Liver (tissue), 9 donors: ENCODE measurements around the gene FAM53C. TPM values are rescaled to one million over a fixed set of nuclear protein-coding genes. Genes with fewer than 3 reads are reported as not detected.

Experiments used
- DNase-seq: peaks from one replicate; pipeline ENCODE4 v3.0.0-alpha.2; 2017; ENCODE audit warnings: low spot score
- H3K27ac ChIP-seq, 2 donors: one replicate each; pipeline ENCODE4 v1.7.0; 2013; ENCODE audit warnings: inconsistent platforms in 2 of 2, low read length in 2 of 2, control low read depth in 1 of 2, low read depth in 1 of 2, mild to moderate bottlenecking in 1 of 2
- H3K27me3 ChIP-seq, 4 donors: one replicate each; pipeline versions ENCODE4 v1.6.1 to v1.7.0; 2013; ENCODE audit warnings: low read length in 3 of 4, inconsistent platforms in 1 of 4, mild to moderate bottlenecking in 1 of 4, moderate library complexity in 1 of 4; ENCODE audit not compliant: control insufficient read depth in 4 of 4, insufficient read depth in 4 of 4
- H3K36me3 ChIP-seq, 4 donors: one replicate each; pipeline versions ENCODE4 v1.6.1 to v1.7.0; 2013; ENCODE audit warnings: low read length in 3 of 4, mild to moderate bottlenecking in 3 of 4, low read depth in 1 of 4, moderate library complexity in 1 of 4; ENCODE audit not compliant: control insufficient read depth in 4 of 4, insufficient read depth in 3 of 4
- H3K4me1 ChIP-seq, 4 donors: one replicate each; pipeline versions ENCODE4 v1.6.1 to v1.7.0; 2013; ENCODE audit warnings: low read length in 3 of 4, mild to moderate bottlenecking in 3 of 4, moderate library complexity in 1 of 4; ENCODE audit not compliant: control insufficient read depth in 4 of 4, insufficient read depth in 4 of 4
- H3K4me3 ChIP-seq, 3 donors: one replicate each; pipeline versions ENCODE4 v1.6.1 to v1.7.0; 2013; ENCODE audit warnings: low read length in 3 of 3, control low read depth in 1 of 3, low read depth in 1 of 3, mild to moderate bottlenecking in 1 of 3
- H3K9ac ChIP-seq, 2 donors: one replicate each; pipeline ENCODE4 v1.7.0; 2013; ENCODE audit warnings: low read length in 2 of 2, mild to moderate bottlenecking in 2 of 2, moderate library complexity in 2 of 2, control low read depth in 1 of 2, low read depth in 1 of 2
- H3K9me3 ChIP-seq, 4 donors: one replicate each; pipeline versions ENCODE4 v1.6.1 to v1.7.0; 2013; ENCODE audit warnings: low read length in 3 of 4; ENCODE audit not compliant: control insufficient read depth in 4 of 4
- ATF3 ChIP-seq: IDR thresholded peaks from 2 replicates; pipeline ENCODE4 v1.6.1; 2016; ENCODE audit warnings: antibody characterized with exemption
- CTCF ChIP-seq: fragments of 150-350 bp; IDR thresholded peaks from 2 replicates; pipeline ENCODE4 v1.5.1; 2017; ENCODE audit warnings: improper control_type of control experiment, low read depth, low read length; ENCODE audit not compliant: missing input control
- EGR1 ChIP-seq, 2 donors: IDR thresholded peaks; 2 replicates each; pipeline ENCODE4 v1.6.1; 2016 to 2018; ENCODE audit warnings: antibody characterized with exemption in 2 of 2, low read depth in 2 of 2
- FOXA1 ChIP-seq: IDR thresholded peaks from 2 replicates; pipeline ENCODE4 v1.6.1; 2016; ENCODE audit warnings: antibody characterized with exemption
- GABPA ChIP-seq, 2 donors: IDR thresholded peaks in 1 of 2; conservative IDR thresholded peaks in 1 of 2; 2 replicates each; pipeline ENCODE4 v1.6.1; 2016; ENCODE audit warnings: antibody characterized with exemption in 2 of 2, mild to moderate bottlenecking in 1 of 2, moderate library complexity in 1 of 2
- HNF4A ChIP-seq, 2 donors: conservative IDR thresholded peaks; 2 replicates each; pipeline ENCODE4 v1.6.1; 2016; ENCODE audit warnings: antibody characterized with exemption in 2 of 2, mild to moderate bottlenecking in 2 of 2
- HNF4G ChIP-seq: IDR thresholded peaks from 2 replicates; pipeline ENCODE4 v1.6.1; 2016; ENCODE audit warnings: antibody characterized with exemption
- JUND ChIP-seq, 2 donors: IDR thresholded peaks; 2 replicates each; pipeline ENCODE4 v1.6.1; 2016; ENCODE audit warnings: antibody characterized with exemption in 2 of 2
- NR2F2 ChIP-seq: IDR thresholded peaks from 2 replicates; pipeline ENCODE4 v1.6.1; 2016; ENCODE audit warnings: antibody characterized with exemption
- RAD21 ChIP-seq, 2 donors: IDR thresholded peaks; 2 replicates each; pipeline ENCODE4 v1.6.1; 2016; ENCODE audit warnings: antibody characterized with exemption in 2 of 2, mild to moderate bottlenecking in 2 of 2
- REST ChIP-seq: IDR thresholded peaks from 2 replicates; pipeline ENCODE4 v1.6.1; 2016; ENCODE audit warnings: antibody characterized with exemption, mild to moderate bottlenecking
- SP1 ChIP-seq: IDR thresholded peaks from 2 replicates; pipeline ENCODE4 v1.6.1; 2018; ENCODE audit warnings: antibody characterized with exemption, mild to moderate bottlenecking
- TAF1 ChIP-seq: conservative IDR thresholded peaks from 2 replicates; pipeline ENCODE4 v1.6.1; 2016; ENCODE audit warnings: antibody characterized with exemption, mild to moderate bottlenecking
- WGBS: extraction: QIAGEN DNeasy Blood & Tissue Kit; methylation state at CpG from one replicate; pipeline ENCODE4 v1.1.7; 2013; 5-methylcytosine and 5-hydroxymethylcytosine counted together
- polyA plus RNA-seq, 2 donors: library from polyadenylated mRNA; stranded (reverse) in 1 of 2; unstranded in 1 of 2; fragments of 200-250 nt in 1 of 2; fragments of >200 nt in 1 of 2; fragmentation: Nextera tagmentation in 1 of 2; extraction: Ambion mirVana in 1 of 2; gene quantifications; one replicate each; pipeline versions ENCODE4 v1.2.1 to v1.2.3, GENCODE V29; 2013 to 2015
- total RNA-seq, 2 donors: library from RNA; depleted of rRNA; stranded (reverse); fragments of >200 nt; gene quantifications; one replicate each; pipeline ENCODE4 v1.2.3, GENCODE V29; 2014
- donor health status: healthy.
- donor health status: healthy.
- donor health status: healthy.
- donor health status: healthy.
- donor health status: healthy.

The FAM53C gene
- total and polyA plus RNA-seq, 4 donors, result 4.2 to 16.9 (median 8.9) TPM

GRCh38 chr5:138364576-138364975 lies 26.5 kb downstream of the FAM53C start:
- Histone ChIP-seq H3K9ac (no peak overlapping the region), H3K36me3 (peaks cover 0 to 2% (median under 1%) of the 10 kb centered on the region in 4 donors), H3K4me1 (peaks cover 2 to 8% (median 3%) of the 10 kb centered on the region in 4 donors), H3K27me3 (no peaks in the 10 kb centered on the region), H3K27ac (no peak overlapping the region), H3K4me3 (no peak overlapping the region), H3K9me3 (no peaks in the 10 kb centered on the region)
- 99% methylated on average over 1 of the region's 1 CpG for WGBS
- TF ChIP-seq HNF4A (conservative IDR thresholded peaks at IDR 0.05) (no peak), SP1 (no peak), RAD21 (IDR thresholded peaks at IDR 0.05) (no peak), FOXA1 (no peak), TAF1 (no peak)
- DNase-seq, result no peak

DNA sequence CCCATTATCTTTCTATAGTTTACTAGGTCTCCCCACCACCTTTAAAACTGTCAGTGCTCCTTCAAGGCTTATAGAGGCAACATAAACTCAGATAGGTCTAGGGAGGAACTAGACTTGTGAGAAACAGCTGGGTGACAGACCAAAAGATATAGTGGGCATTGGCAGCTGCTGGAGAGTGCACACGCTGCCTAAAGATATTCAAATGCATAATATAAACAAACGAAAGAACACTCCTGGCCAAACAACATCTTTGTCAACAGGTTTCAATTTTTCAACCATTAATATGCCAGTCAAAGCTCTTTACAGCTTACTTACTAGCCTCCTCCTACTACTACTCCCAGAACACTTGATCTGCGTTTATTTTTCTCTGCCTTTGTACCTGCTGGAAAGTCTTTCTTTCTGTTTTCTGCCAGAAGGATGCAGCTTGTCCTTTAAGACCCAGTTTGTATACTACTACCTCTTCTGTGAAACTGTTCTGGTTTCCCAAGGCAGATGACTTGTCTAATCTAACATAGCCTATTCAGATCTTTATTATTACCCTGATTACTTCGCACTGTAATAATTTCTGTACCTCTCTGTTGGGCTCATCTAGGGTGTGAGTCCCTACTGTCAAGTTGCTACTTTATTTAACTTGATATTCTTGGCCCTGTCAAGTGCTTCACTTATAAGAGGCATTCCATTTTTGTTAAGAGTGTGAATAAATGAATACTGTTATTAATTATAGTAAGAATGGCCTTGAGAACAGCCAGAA lies 28.7 kb downstream of the FAM53C start:
- no peak for TF ChIP-seq TAF1
- no peak for TF ChIP-seq HNF4G
- no peak for TF ChIP-seq REST
- no peak for TF ChIP-seq EGR1 (IDR thresholded peaks at IDR 0.05; ENCODE audit: low read depth in 2 of 2)
- no peak for TF ChIP-seq ATF3
- no peak for TF ChIP-seq JUND (IDR thresholded peaks at IDR 0.05)
- TF ChIP-seq RAD21 (IDR thresholded peaks at IDR 0.05), result no peak
- TF ChIP-seq GABPA (IDR thresholded peaks at IDR 0.05 in 1 of 2, conservative IDR thresholded peaks at IDR 0.05 in 1 of 2), result no peak
- TF ChIP-seq FOXA1, result no peak
- no peak for TF ChIP-seq NR2F2
- no peak for TF ChIP-seq CTCF
- no peak for TF ChIP-seq HNF4A (conservative IDR thresholded peaks at IDR 0.05)
- Histone ChIP-seq H3K9ac (no peak overlapping the region), H3K4me3 (no peak overlapping the region), H3K9me3 (no peaks in the 10 kb centered on the region), H3K27me3 (no peaks in the 10 kb centered on the region), H3K27ac (no peak overlapping the region), H3K36me3 (peaks cover 0 to 2% (median under 1%) of the 10 kb centered on the region in 4 donors), H3K4me1 (peaks cover 0 to 8% (median 3%) of the 10 kb centered on the region in 4 donors)
- 79% methylated on average over 4 of the region's 4 CpGs for WGBS
- DNase-seq, result no peak
